Fibroblast of lung (primary cell): ENCODE results near the gene SIGLEC7. TPM values are rescaled to one million over a fixed set of nuclear protein-coding genes. Genes with fewer than 3 reads are reported as not detected.

ENCODE experiments used
- DNase-seq, 2 donors: peaks; one replicate each; pipeline versions ENCODE4 v3.0.0 to v3.0.0-alpha.2; 2010; ENCODE audit warnings: low read depth in 2 of 2
- H2AFZ ChIP-seq: 2 replicates; pipeline ENCODE4 v1.5.1; 2012; ENCODE audit warnings: low read length, control low read depth, inconsistent platforms
- H3K27ac ChIP-seq: 2 replicates; pipeline ENCODE4 v1.5.1; 2011; ENCODE audit warnings: low read length, control low read depth; ENCODE audit not compliant: insufficient read depth
- H3K27me3 ChIP-seq: 2 replicates; pipeline ENCODE4 v1.5.1; 2011; ENCODE audit warnings: mild to moderate bottlenecking, low read length; ENCODE audit not compliant: control insufficient read depth, insufficient read depth
- H3K36me3 ChIP-seq: 2 replicates; pipeline ENCODE4 v1.5.1; 2011; ENCODE audit warnings: low read length; ENCODE audit not compliant: control insufficient read depth, insufficient read depth
- H3K4me1 ChIP-seq: 2 replicates; pipeline ENCODE4 v1.5.1; 2011; ENCODE audit warnings: low read length; ENCODE audit not compliant: control insufficient read depth, insufficient read depth; ENCODE audit errors: extremely low read depth
- H3K4me2 ChIP-seq: 2 replicates; pipeline ENCODE4 v1.5.1; 2011; ENCODE audit warnings: low read length, control low read depth; ENCODE audit not compliant: insufficient read depth; ENCODE audit errors: extremely low read depth
- H3K4me3 ChIP-seq, 4 experiments: fragments of 200-600 bp in 1 of 4; sonication (generic) in 1 of 4; replicated peaks in 1 of 4; 2 replicates each; pipeline ENCODE4 v1.5.1; 2011 to 2016; ENCODE audit warnings: low read length in 4 of 4, low read depth in 3 of 4, mild to moderate bottlenecking in 3 of 4, control low read depth in 2 of 4, inconsistent platforms in 1 of 4, mixed read lengths in 1 of 4; ENCODE audit not compliant: insufficient read depth in 1 of 4; ENCODE audit errors: control extremely low read depth in 1 of 4
- H3K79me2 ChIP-seq: 2 replicates; pipeline ENCODE4 v1.5.1; 2012; ENCODE audit warnings: mild to moderate bottlenecking, low read length, inconsistent platforms; ENCODE audit not compliant: control insufficient read depth, insufficient read depth
- H3K9ac ChIP-seq: 2 replicates; pipeline ENCODE4 v1.5.1; 2011; ENCODE audit warnings: mild to moderate bottlenecking, low read length, control low read depth; ENCODE audit not compliant: insufficient read depth
- H3K9me3 ChIP-seq: 2 replicates; pipeline ENCODE4 v1.5.1; 2012; ENCODE audit warnings: low read depth, low read length; ENCODE audit not compliant: control insufficient read depth, insufficient read depth
- H4K20me1 ChIP-seq: 2 replicates; pipeline ENCODE4 v1.5.1; 2011; ENCODE audit warnings: low read length; ENCODE audit not compliant: control insufficient read depth, insufficient read depth; ENCODE audit errors: extremely low read depth
- CTCF ChIP-seq, 2 donors: IDR thresholded peaks in 1 of 2; conservative IDR thresholded peaks in 1 of 2; 1 replicate in 1 of 2; 2 replicates in 1 of 2; pipeline ENCODE4 v1.5.1; 2011 to 2012; ENCODE audit warnings: low read length in 2 of 2, control low read depth in 1 of 2, inconsistent platforms in 1 of 2, low read depth in 1 of 2, mild to moderate bottlenecking in 1 of 2
- EZH2 ChIP-seq: IDR thresholded peaks from 2 replicates; pipeline ENCODE4 v1.5.1; 2012; ENCODE audit warnings: low read length, control low read depth, mild to moderate bottlenecking; ENCODE audit errors: missing control alignments
- polyA plus RNA-seq, 2 donors: library from polyadenylated mRNA; depleted of rRNA in 1 of 2; stranded (reverse) in 1 of 2; unstranded in 1 of 2; fragments of >200 nt; gene quantifications; 2 replicates each; pipeline ENCODE4 v1.2.1, GENCODE V29; 2011 to 2012; ENCODE audit warnings: missing spikeins in 1 of 2
- total RNA-seq: library from RNA; depleted of rRNA; stranded (reverse); fragments of >200 nt; gene quantifications from 2 replicates; pipeline ENCODE4 v1.2.1, GENCODE V29; 2014

Gene SIGLEC7
- total and polyA plus RNA-seq, 2 donors (not counting 1 experiment from before 2014, with no cell fraction given) = not detected

DNA sequence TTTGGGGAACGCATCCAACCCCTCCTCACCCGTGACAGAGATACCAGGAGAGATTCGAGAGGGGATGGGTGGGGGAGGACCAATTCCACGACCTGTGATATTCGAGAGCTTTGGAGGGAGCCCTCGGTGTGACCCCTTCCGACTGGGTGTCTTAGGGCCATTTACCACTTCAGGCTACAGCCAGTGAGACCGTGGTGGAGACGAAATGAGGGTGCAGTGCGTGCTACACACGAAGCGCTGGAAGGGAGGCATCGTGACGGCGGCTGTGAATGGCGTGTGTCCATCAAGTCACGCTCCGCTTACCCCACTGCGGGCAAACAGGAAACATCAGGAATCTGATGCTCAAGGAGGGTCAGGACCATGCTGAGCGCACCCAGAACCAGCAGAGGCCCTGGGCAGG lies 44.3 kb upstream of the SIGLEC7 start:
- TF ChIP-seq EZH2 (no peak), CTCF (conservative IDR thresholded peaks at IDR 0.05 in 1 of 2, IDR thresholded peaks at IDR 0.05 in 1 of 2; ENCODE audit: low read depth in 1 of 2, low read length in 2 of 2) (no peak)
- no peaks in the 10 kb centered on the region for H3K9me3 ChIP-seq
- no peaks in the 10 kb centered on the region for H4K20me1 ChIP-seq
- no peaks in the 10 kb centered on the region for H3K4me1 ChIP-seq
- no peaks in the 10 kb centered on the region for H3K79me2 ChIP-seq
- no peaks in the 10 kb centered on the region for H3K27me3 ChIP-seq
- H3K4me3 ChIP-seq = no peak overlapping the region
- H3K9ac ChIP-seq = no peak overlapping the region
- no peak overlapping the region for H2AFZ ChIP-seq
- H3K27ac ChIP-seq = no peak overlapping the region
- DNase-seq = no peak
- peaks cover 4% of the 10 kb centered on the region for H3K36me3 ChIP-seq
- no peak overlapping the region for H3K4me2 ChIP-seq

- Histone ChIP-seq H3K27me3 (no peaks in the 10 kb centered on the region), H3K9ac (no peak overlapping the region), H2AFZ (no peak overlapping the region), H3K4me3 (no peak overlapping the region), H3K4me2 (no peak overlapping the region), H4K20me1 (no peaks in the 10 kb centered on the region), H3K27ac (no peak overlapping the region), H3K36me3 (peaks cover 4% of the 10 kb centered on the region), H3K9me3 (no peaks in the 10 kb centered on the region), H3K4me1 (no peaks in the 10 kb centered on the region), H3K79me2 (no peaks in the 10 kb centered on the region)
- TF ChIP-seq EZH2 (no peak), CTCF (conservative IDR thresholded peaks at IDR 0.05 in 1 of 2, IDR thresholded peaks at IDR 0.05 in 1 of 2; ENCODE audit: low read depth in 1 of 2, low read length in 2 of 2) (no peak)
- peak; percentile 6 to 33 for DNase-seq
Measured at GRCh38 chr19:51098365-51099046, 43.6 kb upstream of the SIGLEC7 start.

- TF ChIP-seq CTCF (conservative IDR thresholded peaks at IDR 0.05 in 1 of 2, IDR thresholded peaks at IDR 0.05 in 1 of 2; ENCODE audit: low read depth in 1 of 2, low read length in 2 of 2) (no peak), EZH2 (no peak)
- no peaks in the 10 kb centered on the region for H3K79me2 ChIP-seq
- H3K9ac ChIP-seq = no peak overlapping the region
- no peaks in the 10 kb centered on the region for H4K20me1 ChIP-seq
- H3K36me3 ChIP-seq = peaks cover 6% of the 10 kb centered on the region
- DNase-seq = no peak
- no peaks in the 10 kb centered on the region for H3K4me1 ChIP-seq
- H3K9me3 ChIP-seq = no peaks in the 10 kb centered on the region
- no peaks in the 10 kb centered on the region for H3K27me3 ChIP-seq
- no peak overlapping the region for H2AFZ ChIP-seq
- no peak overlapping the region for H3K4me2 ChIP-seq
- no peak overlapping the region for H3K4me3 ChIP-seq
- no peak overlapping the region for H3K27ac ChIP-seq
Measured at GRCh38 chr19:51099047-51099382, 43.1 kb upstream of the SIGLEC7 start.
